Activated B cell treated with CpG ODN at 0.5 μM for 24 hours (primary cell): ENCODE measurements around the gene CDK6. TPM values are rescaled to one million over a fixed set of nuclear protein-coding genes. Genes with fewer than 3 reads are reported as not detected.

ENCODE experiments used
- ATAC-seq: fragments of 200-7000 bp; cut with Tn5 transposase; one replicate; pipeline ENCODE4 v1.10.0; 2021; ENCODE audit warnings: low read depth, mild to moderate bottlenecking, moderate library complexity
- CTCF ChIA-PET: fragments of 350-600 bp; sonication (Branson Sonifier 250); formaldehyde crosslinking; loops from one replicate; lab custom pipeline; 2021; ENCODE audit warnings: antibody characterized with exemption; lab: Charles Lee
- POLR2A ChIA-PET: fragments of 350-600 bp; sonication (Branson Sonifier 250); formaldehyde crosslinking; loops from one replicate; lab custom pipeline; 2021; ENCODE audit warnings: antibody characterized with exemption; lab: Charles Lee
- DNase-seq: peaks from one replicate; pipeline ENCODE4 v3.0.0; 2022
- H3K27ac Mint-ChIP-seq: one replicate; pipeline ENCODE4 v1.8.0; 2020; ENCODE audit warnings: mixed read lengths
- H3K27me3 Mint-ChIP-seq: one replicate; pipeline ENCODE4 v1.8.0; 2021; ENCODE audit warnings: mixed read lengths
- H3K36me3 Mint-ChIP-seq: one replicate; pipeline ENCODE4 v1.8.0; 2021; ENCODE audit warnings: low read depth, mixed read lengths
- H3K4me1 Mint-ChIP-seq: one replicate; pipeline ENCODE4 v1.8.0; 2021; ENCODE audit warnings: mixed read lengths
- H3K4me3 Mint-ChIP-seq: one replicate; pipeline ENCODE4 v1.8.0; 2020; ENCODE audit warnings: mild to moderate bottlenecking, mixed read lengths
- H3K9me3 Mint-ChIP-seq: one replicate; pipeline ENCODE4 v1.8.0; 2020; ENCODE audit warnings: mixed read lengths
- intact Hi-C: fragments of 100-400 bp; cut with micrococcal nuclease; formaldehyde crosslinking; loops from one replicate; pipeline ENCODE4 v1.15.1; 2024
- total RNA-seq: library from RNA; stranded (reverse); gene quantifications from 2 replicates; pipeline ENCODE4 v1.2.3, GENCODE V29; 2022
- TF ChIP-seq, protein P1 (sequence below): fragments of 200-600 bp; IDR thresholded peaks from one replicate; pipeline ENCODE4 v1.8.0; 2022; ENCODE audit warnings: antibody characterized with exemption, mild to moderate bottlenecking

The CDK6 gene
- total RNA-seq, 1 donor from 2014 or later: 30.5 TPM

DNA sequence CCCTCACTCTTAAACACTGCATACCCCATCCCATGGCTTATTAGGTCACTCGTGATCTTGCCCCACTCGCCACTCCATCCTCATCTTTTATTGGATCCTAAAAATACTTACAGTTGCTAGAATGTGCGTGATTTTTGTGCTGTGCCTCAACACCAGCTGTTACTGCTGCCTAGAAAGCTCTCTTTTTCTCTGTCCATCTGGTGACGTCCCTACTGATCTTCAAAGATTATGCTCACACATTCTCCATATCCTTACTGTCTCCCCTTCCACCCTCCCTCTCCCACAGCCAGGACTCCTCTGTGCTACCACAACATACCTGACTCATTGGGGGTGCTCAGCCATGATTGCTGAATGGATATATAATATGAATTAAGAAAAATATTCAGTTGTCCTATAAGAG, 42.0 kb downstream of the CDK6 start:
- Mint-ChIP-seq H3K9me3 (peaks cover 5% of the 10 kb centered on the region), H3K4me1 (peaks cover 22% of the 10 kb centered on the region), H3K36me3 (peaks cover 5% of the 10 kb centered on the region), H3K4me3 (no peak overlapping the region), H3K27me3 (no peaks in the 10 kb centered on the region), H3K27ac (no peak overlapping the region)
- CTCF ChIA-PET: no interaction called here
- intact Hi-C loops: no loop called here
- DNase-seq (no peak), ATAC-seq (no peak)
- TF ChIP-seq, protein P1, sequence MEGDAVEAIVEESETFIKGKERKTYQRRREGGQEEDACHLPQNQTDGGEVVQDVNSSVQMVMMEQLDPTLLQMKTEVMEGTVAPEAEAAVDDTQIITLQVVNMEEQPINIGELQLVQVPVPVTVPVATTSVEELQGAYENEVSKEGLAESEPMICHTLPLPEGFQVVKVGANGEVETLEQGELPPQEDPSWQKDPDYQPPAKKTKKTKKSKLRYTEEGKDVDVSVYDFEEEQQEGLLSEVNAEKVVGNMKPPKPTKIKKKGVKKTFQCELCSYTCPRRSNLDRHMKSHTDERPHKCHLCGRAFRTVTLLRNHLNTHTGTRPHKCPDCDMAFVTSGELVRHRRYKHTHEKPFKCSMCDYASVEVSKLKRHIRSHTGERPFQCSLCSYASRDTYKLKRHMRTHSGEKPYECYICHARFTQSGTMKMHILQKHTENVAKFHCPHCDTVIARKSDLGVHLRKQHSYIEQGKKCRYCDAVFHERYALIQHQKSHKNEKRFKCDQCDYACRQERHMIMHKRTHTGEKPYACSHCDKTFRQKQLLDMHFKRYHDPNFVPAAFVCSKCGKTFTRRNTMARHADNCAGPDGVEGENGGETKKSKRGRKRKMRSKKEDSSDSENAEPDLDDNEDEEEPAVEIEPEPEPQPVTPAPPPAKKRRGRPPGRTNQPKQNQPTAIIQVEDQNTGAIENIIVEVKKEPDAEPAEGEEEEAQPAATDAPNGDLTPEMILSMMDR: no peak
- POLR2A ChIA-PET: no interaction called here

- H3K9me3 Mint-ChIP-seq: peaks cover 8% of the 10 kb centered on the region
- H3K27me3 Mint-ChIP-seq: no peaks in the 10 kb centered on the region
- peaks cover 22% of the 10 kb centered on the region for H3K4me1 Mint-ChIP-seq
- ChIA-PET CTCF (no interaction called here), POLR2A (interaction anchor here (0.9 kb wide), 1 partner anchor 9 kb away, joined by 3 read pairs; no protein-coding TSS in a partner anchor)
- TF ChIP-seq, protein P1: no peak
- peaks cover 5% of the 10 kb centered on the region for H3K36me3 Mint-ChIP-seq
- DNase-seq: no peak
- no peak overlapping the region for H3K4me3 Mint-ChIP-seq
- ATAC-seq: no peak
- no peak overlapping the region for H3K27ac Mint-ChIP-seq
- intact Hi-C loops: no loop called here
Measured at GRCh38 chr7:92793656-92794205, 42.6 kb downstream of the CDK6 start.

- Mint-ChIP-seq H3K9me3 (peaks cover 11% of the 10 kb centered on the region), H3K36me3 (peaks cover 9% of the 10 kb centered on the region), H3K27ac (no peak overlapping the region), H3K4me3 (no peak overlapping the region), H3K4me1 (peaks cover 20% of the 10 kb centered on the region), H3K27me3 (no peaks in the 10 kb centered on the region)
- ATAC-seq (no peak), DNase-seq (no peak)
- ChIA-PET POLR2A (no interaction called here), CTCF (no interaction called here)
- TF ChIP-seq, protein P1: no peak
- intact Hi-C loops: no loop called here
Measured at GRCh38 chr7:92790992-92791391, 45.4 kb downstream of the CDK6 start.

DNA sequence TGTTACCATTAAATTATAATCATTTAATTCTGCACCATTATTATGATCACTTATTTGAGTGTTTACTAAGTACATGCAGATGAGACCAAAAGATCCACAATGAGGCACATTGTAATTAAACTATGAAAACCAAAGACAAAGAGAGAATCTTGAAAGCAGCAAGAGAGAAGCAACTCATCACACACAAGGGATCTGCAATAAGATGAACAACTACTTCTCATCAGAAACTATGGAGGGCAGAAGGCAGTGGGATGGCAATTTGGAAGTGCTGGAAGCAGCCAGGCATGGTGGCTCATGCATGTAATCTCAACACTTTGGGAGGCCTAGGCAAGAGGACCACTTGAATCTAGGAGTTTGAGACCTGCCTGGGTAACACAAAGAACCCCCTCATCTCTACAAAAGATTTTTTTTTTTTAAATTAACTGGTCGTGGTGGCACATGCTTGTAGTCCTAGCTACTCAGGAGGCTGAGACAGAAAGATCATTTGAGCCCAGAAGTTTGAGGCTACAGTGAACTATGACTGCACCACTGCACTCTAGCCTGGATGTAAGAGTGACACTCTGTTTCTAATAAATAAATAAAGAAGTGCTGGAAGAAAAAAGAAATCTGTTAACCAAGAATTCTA, 47.7 kb downstream of the CDK6 start:
- ChIA-PET POLR2A (no interaction called here), CTCF (no interaction called here)
- Mint-ChIP-seq H3K9me3 (peaks cover 11% of the 10 kb centered on the region), H3K4me3 (no peak overlapping the region), H3K27ac (no peak overlapping the region), H3K4me1 (peaks cover 19% of the 10 kb centered on the region), H3K27me3 (no peaks in the 10 kb centered on the region), H3K36me3 (peaks cover 9% of the 10 kb centered on the region)
- TF ChIP-seq, protein P1: no peak
- ATAC-seq: no peak
- intact Hi-C loops: no loop called here
- DNase-seq: no peak

DNA sequence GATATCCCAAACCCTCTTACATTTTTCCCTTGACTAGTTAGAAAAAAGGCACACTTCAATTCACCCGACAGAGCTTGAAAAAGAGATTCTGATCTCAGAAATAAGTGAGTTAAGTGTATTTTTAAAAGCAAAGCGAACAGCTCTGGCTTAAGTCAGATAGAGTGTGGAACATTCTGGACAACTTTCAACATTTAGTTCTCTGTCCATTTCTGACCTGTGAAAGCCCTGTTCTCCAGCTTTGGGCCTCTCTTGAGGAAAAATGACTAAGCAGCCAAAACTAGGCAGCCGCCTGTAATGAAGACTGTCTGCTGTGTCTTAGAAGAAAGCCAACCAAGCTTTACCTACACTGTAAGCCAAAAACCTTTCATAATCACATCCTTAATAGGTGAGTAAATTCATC, 50.5 kb downstream of the CDK6 start:
- ChIA-PET POLR2A (no interaction called here), CTCF (interaction anchor here (1.0 kb wide), 1 partner anchor 47 kb away, joined by 3 read pairs; no protein-coding TSS in a partner anchor)
- H3K27me3 Mint-ChIP-seq: no peaks in the 10 kb centered on the region
- no peak overlapping the region for H3K27ac Mint-ChIP-seq
- TF ChIP-seq, protein P1: no peak
- intact Hi-C loops: no loop called here
- peaks cover 9% of the 10 kb centered on the region for H3K36me3 Mint-ChIP-seq
- H3K4me1 Mint-ChIP-seq: peaks cover 17% of the 10 kb centered on the region
- ATAC-seq: no peak
- no peak overlapping the region for H3K4me3 Mint-ChIP-seq
- H3K9me3 Mint-ChIP-seq: peaks cover 11% of the 10 kb centered on the region
- DNase-seq: no peak
